Uterus (tissue), 4 donors: Measurements from ENCODE around the gene AGXT. TPM values are rescaled to one million over a fixed set of nuclear protein-coding genes. Genes with fewer than 3 reads are reported as not detected.
A peak's percentile ranks its signal among the peaks of the same experiment; 100 is the strongest.

Experiments used
- DNase-seq, 2 donors: peaks; one replicate each; pipeline ENCODE4 v3.0.0-alpha.2; 2019 to 2020
- H3K27ac ChIP-seq, 2 donors: fragments of 200-600 bp; sonication (generic); 1 replicate in 1 of 2; 2 replicates in 1 of 2; pipeline ENCODE4 v1.5.1; 2016 to 2018
- H3K27me3 ChIP-seq, 2 donors: fragments of 200-600 bp; sonication (generic); one replicate each; pipeline ENCODE4 v1.5.1; 2018 to 2019; ENCODE audit warnings: control low read depth in 1 of 2
- H3K36me3 ChIP-seq, 2 donors: fragments of 200-600 bp; sonication (generic); one replicate each; pipeline ENCODE4 v1.5.1; 2019; ENCODE audit warnings: control low read depth in 1 of 2
- H3K4me1 ChIP-seq, 2 donors: fragments of 200-600 bp; sonication (generic); one replicate each; pipeline ENCODE4 v1.5.1; 2018 to 2019; ENCODE audit warnings: control low read depth in 1 of 2
- H3K4me3 ChIP-seq, 2 donors: fragments of 200-600 bp; sonication (generic); 1 replicate in 1 of 2; 2 replicates in 1 of 2; pipeline ENCODE4 v1.5.1; 2018 to 2019; ENCODE audit warnings: mild to moderate bottlenecking in 1 of 2
- H3K9me3 ChIP-seq, 2 donors: fragments of 200-600 bp; sonication (generic); one replicate each; pipeline ENCODE4 v1.5.1; 2019; ENCODE audit warnings: control low read depth in 1 of 2
- POLR2A ChIP-seq, 2 donors: fragments of 450-650 bp; IDR thresholded peaks; one replicate each; pipeline ENCODE4 v1.6.1; 2016; ENCODE audit warnings: antibody characterized with exemption in 2 of 2, mild to moderate bottlenecking in 1 of 2, moderate library complexity in 1 of 2
- intact Hi-C: fragments of 100-400 bp; cut with DNase I; formaldehyde crosslinking; loops from one replicate; pipeline ENCODE4 v1.15.1; 2023; ENCODE audit warnings: low total_unique reads
- total RNA-seq, 4 donors: library from RNA; depleted of rRNA in 3 of 4; stranded (reverse); fragments of >200 nt in 3 of 4; gene quantifications; one replicate each; pipeline versions ENCODE4 v1.1.0 to v1.2.4, GENCODE V29; 2014 to 2023
- TF ChIP-seq, protein P1 (sequence below), 4 experiments: fragments of 200-600 bp in 2 of 4; fragments of 450-650 bp in 2 of 4; sonication (generic) in 2 of 4; IDR thresholded peaks; one replicate each; pipeline ENCODE4 v1.5.1; 2016 to 2019; ENCODE audit warnings: antibody characterized with exemption in 4 of 4, mild to moderate bottlenecking in 2 of 4, moderate library complexity in 1 of 4
- donor health status: DM: yes; HTN: yes; CAD: no.

Gene AGXT
- total RNA-seq, 4 donors from 2014 or later = not detected

DNA sequence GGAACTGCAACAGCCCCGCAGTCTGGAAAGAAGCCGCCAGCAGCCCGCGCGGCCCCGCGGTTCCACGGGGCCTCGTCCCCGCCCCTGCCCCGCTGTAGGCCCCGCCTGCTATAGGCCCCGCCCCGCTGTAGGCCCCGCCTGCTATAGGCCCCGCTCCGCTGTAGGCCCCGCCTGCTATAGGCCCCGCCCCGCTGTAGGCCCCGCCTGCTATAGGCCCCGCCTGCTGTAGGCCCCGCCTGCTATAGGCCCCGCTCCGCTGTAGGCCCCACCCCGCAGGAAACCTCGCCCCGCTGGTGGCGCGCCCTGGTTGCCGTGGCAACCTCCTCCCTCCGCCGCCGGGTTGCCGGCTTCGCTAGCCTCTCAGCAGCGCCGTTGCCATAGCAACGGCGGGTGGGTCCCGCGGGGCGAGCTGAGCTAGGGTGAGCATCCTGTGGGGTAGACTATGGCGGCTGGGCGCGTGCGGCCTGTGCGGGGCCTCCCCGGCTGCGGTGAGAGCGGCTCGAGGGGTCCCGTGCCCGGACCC is 36.4 kb upstream of the AGXT start:
- TF ChIP-seq, protein P1, sequence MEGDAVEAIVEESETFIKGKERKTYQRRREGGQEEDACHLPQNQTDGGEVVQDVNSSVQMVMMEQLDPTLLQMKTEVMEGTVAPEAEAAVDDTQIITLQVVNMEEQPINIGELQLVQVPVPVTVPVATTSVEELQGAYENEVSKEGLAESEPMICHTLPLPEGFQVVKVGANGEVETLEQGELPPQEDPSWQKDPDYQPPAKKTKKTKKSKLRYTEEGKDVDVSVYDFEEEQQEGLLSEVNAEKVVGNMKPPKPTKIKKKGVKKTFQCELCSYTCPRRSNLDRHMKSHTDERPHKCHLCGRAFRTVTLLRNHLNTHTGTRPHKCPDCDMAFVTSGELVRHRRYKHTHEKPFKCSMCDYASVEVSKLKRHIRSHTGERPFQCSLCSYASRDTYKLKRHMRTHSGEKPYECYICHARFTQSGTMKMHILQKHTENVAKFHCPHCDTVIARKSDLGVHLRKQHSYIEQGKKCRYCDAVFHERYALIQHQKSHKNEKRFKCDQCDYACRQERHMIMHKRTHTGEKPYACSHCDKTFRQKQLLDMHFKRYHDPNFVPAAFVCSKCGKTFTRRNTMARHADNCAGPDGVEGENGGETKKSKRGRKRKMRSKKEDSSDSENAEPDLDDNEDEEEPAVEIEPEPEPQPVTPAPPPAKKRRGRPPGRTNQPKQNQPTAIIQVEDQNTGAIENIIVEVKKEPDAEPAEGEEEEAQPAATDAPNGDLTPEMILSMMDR (IDR thresholded peaks at IDR 0.05) = no peak
- TF ChIP-seq POLR2A (IDR thresholded peaks at IDR 0.05) = no peak
- H3K36me3 ChIP-seq = no peaks in the 10 kb centered on the region
- peak; percentile 90 to 92 for DNase-seq
- H3K27ac ChIP-seq = peak overlapping the region in 1 of 2 donors; percentile 14
- intact Hi-C loops = no loop called here
- H3K4me3 ChIP-seq = peak overlapping the region in 1 of 2 donors; percentile 28
- H3K9me3 ChIP-seq = no peaks in the 10 kb centered on the region
- H3K4me1 ChIP-seq = no peaks in the 10 kb centered on the region
- no peaks in the 10 kb centered on the region for H3K27me3 ChIP-seq

DNA sequence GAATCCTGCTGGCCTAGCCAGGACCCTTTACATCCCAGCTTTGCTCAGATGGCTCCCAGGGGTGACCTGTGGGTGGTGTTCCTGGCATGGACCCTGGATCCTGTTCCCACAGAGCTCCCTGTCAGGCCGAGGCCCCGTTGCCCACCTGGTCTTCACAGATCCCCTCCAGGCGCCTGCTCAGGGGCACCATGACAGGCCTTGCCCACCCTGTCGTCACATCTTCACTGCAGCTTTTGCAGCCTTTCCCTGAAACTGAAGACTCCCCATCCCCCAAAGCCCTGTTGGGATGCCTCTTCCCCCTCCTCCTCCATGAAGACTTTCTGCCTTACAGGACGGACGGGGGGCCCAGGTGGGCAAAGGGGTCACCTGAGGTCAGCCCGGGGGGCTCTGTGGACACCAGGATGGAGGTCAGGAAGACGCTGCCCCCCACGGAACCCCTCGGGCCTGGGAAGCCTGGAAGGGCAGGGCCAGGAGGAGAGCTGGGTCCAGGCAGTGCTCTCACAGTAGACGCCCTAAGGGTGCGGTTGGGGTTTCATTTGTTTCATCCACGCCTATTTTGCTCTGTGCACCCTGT is 35.6 kb upstream of the AGXT start:
- intact Hi-C loops = no loop called here
- H3K4me3 ChIP-seq = no peak overlapping the region
- TF ChIP-seq, protein P1 (IDR thresholded peaks at IDR 0.05) = no peak
- no peak for TF ChIP-seq POLR2A (IDR thresholded peaks at IDR 0.05)
- DNase-seq = peak; percentile 29 to 30
- H3K36me3 ChIP-seq = no peaks in the 10 kb centered on the region
- H3K27me3 ChIP-seq = no peaks in the 10 kb centered on the region
- H3K27ac ChIP-seq = no peak overlapping the region
- no peaks in the 10 kb centered on the region for H3K4me1 ChIP-seq
- no peaks in the 10 kb centered on the region for H3K9me3 ChIP-seq

DNA sequence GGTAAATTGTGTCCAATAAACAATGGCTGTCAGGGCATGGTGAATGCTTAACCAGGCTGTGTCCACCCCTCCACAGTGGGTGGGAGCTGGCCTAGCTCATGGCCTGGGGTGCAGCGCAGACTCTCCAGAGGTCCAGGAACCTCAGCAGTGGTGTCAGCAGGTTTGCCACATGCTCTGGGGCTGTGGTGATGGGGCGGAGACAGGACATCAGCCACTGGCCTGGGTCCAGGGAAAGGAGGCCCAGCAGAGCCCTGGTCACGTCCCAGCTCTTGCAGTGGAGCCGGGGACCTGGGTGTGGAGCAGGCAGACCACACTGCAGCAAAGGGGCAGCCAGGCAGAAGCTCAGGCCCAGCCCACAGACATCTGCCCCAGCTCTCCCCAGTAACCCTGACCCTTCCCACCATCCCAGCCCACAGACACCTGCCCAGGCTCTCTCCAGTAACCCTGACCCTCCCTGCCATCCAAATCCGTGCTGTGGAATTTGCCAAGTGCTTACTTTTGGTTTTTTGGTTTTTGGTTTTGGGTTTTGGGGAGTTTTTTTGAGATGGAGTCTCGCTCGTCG is 34.8 kb upstream of the AGXT start:
- no peak for TF ChIP-seq POLR2A (IDR thresholded peaks at IDR 0.05)
- TF ChIP-seq, protein P1 (IDR thresholded peaks at IDR 0.05) = no peak
- no peak for DNase-seq
- intact Hi-C loops = no loop called here
- Histone ChIP-seq H3K4me1 (no peaks in the 10 kb centered on the region), H3K27ac (no peak overlapping the region), H3K9me3 (no peaks in the 10 kb centered on the region), H3K27me3 (no peaks in the 10 kb centered on the region), H3K4me3 (no peak overlapping the region), H3K36me3 (no peaks in the 10 kb centered on the region)

DNA sequence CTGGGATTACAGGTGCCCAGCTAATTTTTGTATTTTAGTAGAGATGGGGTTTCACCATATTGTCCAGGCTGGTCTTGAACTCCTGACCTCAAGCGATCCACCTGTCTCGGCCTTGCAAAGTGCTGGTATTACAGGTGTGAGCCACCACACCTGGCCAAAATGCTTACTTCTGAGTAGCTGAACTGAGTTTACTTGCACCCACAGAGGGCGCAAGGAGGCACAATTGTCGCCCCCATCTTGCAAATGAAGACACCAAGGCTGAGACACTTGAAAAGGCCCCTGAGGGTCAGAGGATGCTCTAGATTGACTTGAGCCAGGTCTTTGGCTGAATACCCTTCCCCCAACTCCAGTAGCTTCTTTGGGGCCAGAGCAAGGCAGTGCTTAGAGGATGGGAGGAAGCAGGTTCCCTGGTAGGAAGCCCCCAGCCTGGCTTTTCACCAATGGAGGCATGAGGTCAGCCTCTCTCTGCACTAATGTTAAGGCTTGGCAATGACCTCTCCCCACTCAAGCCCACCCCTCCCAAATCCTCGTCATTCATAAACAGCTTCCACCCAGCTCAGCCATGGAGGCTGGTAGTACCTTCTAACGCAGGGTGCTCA is 34.1 kb upstream of the AGXT start:
- Histone ChIP-seq H3K4me3 (no peak overlapping the region), H3K36me3 (no peaks in the 10 kb centered on the region), H3K27me3 (no peaks in the 10 kb centered on the region), H3K27ac (no peak overlapping the region), H3K9me3 (no peaks in the 10 kb centered on the region), H3K4me1 (no peaks in the 10 kb centered on the region)
- no peak for TF ChIP-seq POLR2A (IDR thresholded peaks at IDR 0.05)
- TF ChIP-seq, protein P1 (IDR thresholded peaks at IDR 0.05) = no peak
- DNase-seq = no peak
- intact Hi-C loops = no loop called here

DNA sequence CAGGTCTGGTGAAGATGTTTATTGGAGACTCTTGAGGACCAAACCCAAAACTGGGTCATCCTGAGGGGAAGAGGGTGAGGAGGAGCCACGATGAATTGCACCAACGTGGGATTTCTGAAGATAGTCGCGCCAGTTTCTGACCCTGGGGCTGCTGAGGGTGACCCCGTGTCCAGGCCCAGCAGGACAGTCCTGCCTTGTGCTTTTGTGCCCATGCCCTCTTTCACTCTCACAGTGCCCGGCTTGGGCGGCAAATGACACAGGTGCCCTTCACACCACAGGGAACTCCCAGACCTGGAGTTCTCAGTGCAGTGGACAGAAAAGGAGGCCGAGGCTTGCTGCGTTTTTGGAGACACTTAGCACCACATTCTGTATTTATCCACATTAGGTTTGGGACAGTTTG is 33.1 kb upstream of the AGXT start:
- Histone ChIP-seq H3K27me3 (no peaks in the 10 kb centered on the region), H3K4me3 (no peak overlapping the region), H3K36me3 (no peaks in the 10 kb centered on the region), H3K4me1 (no peaks in the 10 kb centered on the region), H3K9me3 (no peaks in the 10 kb centered on the region), H3K27ac (no peak overlapping the region)
- no peak for DNase-seq
- intact Hi-C loops = no loop called here
- no peak for TF ChIP-seq POLR2A (IDR thresholded peaks at IDR 0.05)
- TF ChIP-seq, protein P1 (IDR thresholded peaks at IDR 0.05) = no peak
